ENCODE measurements around the gene MS4A3.

MS4A3 gene

GRCh38 chr11:60111793-60112192 lies 55.3 kb downstream of the MS4A3 start:
- in situ Hi-C loops (cut with HindIII; ENCODE audit: low pct_unique_long_range_greater_than_20kb, low sequenced_read_pairs): no loop called here
- TF ChIP-seq JUND (IDR thresholded peaks at IDR 0.05; ENCODE audit: low read depth): no peak
- no peak for DNase-seq (ENCODE audit: low read depth in 1 of 2, low spot score in 1 of 2)

GRCh38 chr11:60116996-60117790 lies 60.7 kb downstream of the MS4A3 start:
- in situ Hi-C loops (cut with HindIII; ENCODE audit: low pct_unique_long_range_greater_than_20kb, low sequenced_read_pairs): no loop called here
- no peak for DNase-seq (ENCODE audit: low read depth in 1 of 2, low spot score in 1 of 2)
- TF ChIP-seq JUND (IDR thresholded peaks at IDR 0.05; ENCODE audit: low read depth): no peak

- in situ Hi-C loops (cut with HindIII; ENCODE audit: low pct_unique_long_range_greater_than_20kb, low sequenced_read_pairs): no loop called here
- DNase-seq (ENCODE audit: low read depth in 1 of 2, low spot score in 1 of 2): peak; percentile 26 to 38
- TF ChIP-seq JUND (IDR thresholded peaks at IDR 0.05; ENCODE audit: low read depth): no peak
Measured at GRCh38 chr11:60118338-60118737, 61.9 kb downstream of the MS4A3 start.

- DNase-seq (ENCODE audit: low read depth in 1 of 2, low spot score in 1 of 2): no peak
- in situ Hi-C loops (cut with HindIII; ENCODE audit: low pct_unique_long_range_greater_than_20kb, low sequenced_read_pairs): no loop called here
- TF ChIP-seq JUND (IDR thresholded peaks at IDR 0.05; ENCODE audit: low read depth): no peak
Measured at GRCh38 chr11:60119710-60120109, 63.2 kb downstream of the MS4A3 start.

All from T47D (cell line).